SIG-M5 (cell line): Measurements from ENCODE around the gene CCND3.

Source experiments
- DNase-seq: peaks from one replicate; lab custom pipeline; 2025; lab: John Stamatoyannopoulos, UW

The CCND3 gene

DNA sequence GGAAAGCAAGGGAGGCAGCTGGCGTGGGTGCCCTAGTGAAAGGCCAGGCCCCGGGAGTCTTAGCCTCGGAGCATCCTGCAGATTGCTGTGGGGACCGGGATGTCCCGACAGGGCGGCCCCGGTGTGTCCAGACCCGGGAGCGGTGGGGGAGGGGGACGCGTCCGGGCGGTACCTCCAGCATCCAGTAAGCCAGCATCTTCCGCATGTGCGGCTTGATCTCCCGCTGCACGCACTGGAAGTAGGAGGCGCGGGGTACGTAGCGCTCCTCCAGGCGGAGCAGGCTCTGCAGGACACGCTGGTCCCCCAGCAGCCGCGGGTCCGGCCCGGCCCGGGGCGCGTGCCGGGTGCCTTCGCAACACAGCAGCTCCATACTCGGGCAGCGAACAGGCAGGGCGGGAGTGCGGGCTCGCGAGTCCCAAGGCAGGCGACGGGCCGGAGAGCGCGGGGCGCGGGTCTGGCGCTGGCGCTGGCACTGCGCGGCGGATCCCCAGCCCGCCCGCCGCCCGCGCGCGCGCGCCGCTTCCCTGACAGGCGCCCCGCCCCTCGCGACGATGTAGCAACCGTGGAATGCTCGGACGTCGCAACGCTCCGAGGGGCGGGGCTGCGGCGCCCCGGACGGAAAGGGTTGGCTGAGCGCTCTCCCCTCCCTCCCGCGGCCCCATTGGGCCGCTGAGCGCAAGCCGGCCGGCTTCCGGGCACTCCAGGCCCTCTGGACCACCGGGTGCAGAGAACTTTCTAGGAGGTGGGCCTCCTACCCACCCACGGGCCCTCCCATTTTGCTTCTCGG is at the start of gene CCND3:
TSS of gene CCND3 (minus strand) at position 529 of the 787 bp plus-strand sequence. CDS start at position 370, 159 bp downstream.
- peak; percentile 55 for DNase-seq

GRCh38 chr6:41986339-41986738 is 44.7 kb upstream of the CCND3 start:
- DNase-seq: no peak

DNA sequence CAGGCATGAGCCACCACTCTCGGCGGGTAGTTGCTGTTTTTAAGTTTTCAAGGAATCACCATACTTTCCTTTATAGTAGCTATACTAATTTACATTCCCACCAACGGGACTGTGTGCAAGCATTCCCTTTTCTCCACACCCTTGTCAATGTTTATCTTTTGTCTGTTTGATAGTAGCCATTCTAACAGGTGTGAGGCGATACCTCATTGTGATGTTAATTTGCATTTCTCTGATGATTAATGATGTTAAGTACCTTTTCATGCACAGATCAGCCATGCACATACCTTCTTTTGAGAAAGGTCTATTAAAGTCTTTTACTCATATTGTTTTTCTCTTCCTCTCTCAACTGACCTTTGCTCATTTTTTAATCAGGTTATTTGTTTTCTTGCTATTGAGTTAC is 43.0 kb upstream of the CCND3 start:
- DNase-seq: no peak

- DNase-seq: no peak
Measured at GRCh38 chr6:41976794-41977484, 35.3 kb upstream of the CCND3 start.

DNA sequence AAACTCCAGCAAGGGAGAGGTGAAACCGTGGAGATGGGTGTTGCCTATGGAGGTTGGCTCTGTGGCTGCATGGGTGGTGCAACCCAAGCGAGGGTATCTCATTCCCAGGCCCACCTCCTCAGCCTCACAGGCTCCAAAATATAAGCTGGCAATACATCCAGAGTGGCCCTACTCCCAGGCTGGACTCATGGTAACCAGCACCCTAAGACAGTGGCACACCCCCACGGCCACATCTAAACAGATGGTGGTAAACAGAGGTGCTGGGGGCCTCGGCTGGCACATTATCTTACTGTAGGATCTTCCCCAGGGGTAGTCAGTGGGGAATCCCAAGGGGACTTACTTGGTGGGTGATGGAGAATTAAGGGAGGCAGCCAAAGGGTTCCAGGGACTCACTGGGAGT is 33.7 kb upstream of the CCND3 start:
- DNase-seq: no peak

GRCh38 chr6:41974281-41974825 is 32.7 kb upstream of the CCND3 start:
- no peak for DNase-seq

DNA sequence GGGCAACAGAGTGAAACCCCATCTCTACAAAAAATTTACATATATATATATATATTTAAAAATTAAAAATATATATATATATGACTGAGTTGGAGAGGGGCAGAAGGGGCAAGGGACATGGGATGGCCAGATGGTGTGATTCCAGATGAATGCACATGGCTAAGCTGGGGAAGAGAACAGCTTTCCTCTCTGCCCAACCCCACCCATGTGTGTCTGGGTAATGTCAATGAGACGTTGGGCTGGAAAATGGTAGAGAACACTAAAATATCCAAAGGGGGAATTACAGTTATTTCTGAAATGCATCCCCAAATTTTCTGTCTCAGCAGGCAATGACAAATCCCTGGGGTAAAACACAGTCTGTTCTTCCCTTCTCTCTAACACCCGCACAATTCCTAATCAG is 31.2 kb upstream of the CCND3 start:
- no peak for DNase-seq

GRCh38 chr6:41970436-41970846 is 28.8 kb upstream of the CCND3 start:
- peak; percentile 79 for DNase-seq

- DNase-seq: no peak
Measured at GRCh38 chr6:41967312-41968287, 26.0 kb upstream of the CCND3 start.

- DNase-seq: no peak
Measured at GRCh38 chr6:41966961-41967311, 25.3 kb upstream of the CCND3 start.

- DNase-seq: no peak
Measured at GRCh38 chr6:41966214-41966920, 24.8 kb upstream of the CCND3 start.

GRCh38 chr6:41965429-41966213 is 24.0 kb upstream of the CCND3 start:
- no peak for DNase-seq

DNA sequence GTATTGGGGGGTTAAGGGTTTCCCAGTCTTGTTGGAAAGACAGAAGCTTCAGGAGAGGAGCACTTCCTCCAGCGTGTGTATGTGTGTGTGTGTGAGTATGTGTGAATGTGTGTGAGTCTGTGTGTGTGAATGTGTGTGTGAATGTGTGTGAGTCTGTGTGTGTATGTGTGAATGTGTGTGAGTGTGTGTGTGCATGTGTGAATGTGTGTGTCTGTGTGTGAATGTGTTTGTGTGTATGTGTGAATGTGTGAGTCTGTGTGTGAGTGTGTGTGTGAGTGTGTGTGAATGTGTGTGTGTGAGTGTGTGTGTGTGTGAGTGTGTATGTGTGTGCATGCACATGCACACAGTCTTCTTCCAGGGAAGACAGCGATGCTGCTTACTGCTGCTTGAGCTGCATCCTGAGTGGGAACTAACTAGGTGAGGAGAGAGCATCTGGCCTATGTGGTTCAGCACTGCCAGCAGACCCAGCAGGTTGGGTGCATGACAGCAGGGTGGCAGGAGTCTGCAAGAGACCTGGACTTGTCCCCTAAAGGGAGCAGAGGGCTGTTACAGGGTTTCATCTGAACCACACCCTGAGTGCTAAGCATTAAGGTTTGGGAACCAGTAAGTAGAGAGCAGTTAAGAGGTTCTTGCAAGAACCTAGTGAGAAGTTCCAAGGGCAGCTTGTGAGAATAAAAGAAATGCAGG is 22.7 kb upstream of the CCND3 start:
- no peak for DNase-seq

- no peak for DNase-seq
Measured at GRCh38 chr6:41963371-41963770, 21.8 kb upstream of the CCND3 start.

DNA sequence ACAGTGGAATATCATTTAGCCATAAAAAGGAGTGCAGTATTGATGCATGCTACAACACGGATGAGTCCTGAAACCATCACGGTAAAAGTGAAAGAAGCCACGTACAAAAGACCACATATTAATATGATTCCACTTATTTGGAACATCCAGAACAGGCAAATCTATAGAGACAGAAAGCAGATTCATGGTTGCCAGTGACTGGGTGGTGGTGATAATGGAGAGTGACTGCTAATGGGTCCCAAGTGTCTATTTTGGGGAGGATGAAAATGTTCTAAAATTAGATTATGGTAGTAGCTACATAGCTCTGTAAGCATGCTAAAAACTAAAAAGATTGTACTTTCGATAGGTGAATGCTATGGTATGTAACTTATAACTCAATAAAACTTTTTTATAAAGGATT is 18.4 kb upstream of the CCND3 start:
- DNase-seq: no peak

DNA sequence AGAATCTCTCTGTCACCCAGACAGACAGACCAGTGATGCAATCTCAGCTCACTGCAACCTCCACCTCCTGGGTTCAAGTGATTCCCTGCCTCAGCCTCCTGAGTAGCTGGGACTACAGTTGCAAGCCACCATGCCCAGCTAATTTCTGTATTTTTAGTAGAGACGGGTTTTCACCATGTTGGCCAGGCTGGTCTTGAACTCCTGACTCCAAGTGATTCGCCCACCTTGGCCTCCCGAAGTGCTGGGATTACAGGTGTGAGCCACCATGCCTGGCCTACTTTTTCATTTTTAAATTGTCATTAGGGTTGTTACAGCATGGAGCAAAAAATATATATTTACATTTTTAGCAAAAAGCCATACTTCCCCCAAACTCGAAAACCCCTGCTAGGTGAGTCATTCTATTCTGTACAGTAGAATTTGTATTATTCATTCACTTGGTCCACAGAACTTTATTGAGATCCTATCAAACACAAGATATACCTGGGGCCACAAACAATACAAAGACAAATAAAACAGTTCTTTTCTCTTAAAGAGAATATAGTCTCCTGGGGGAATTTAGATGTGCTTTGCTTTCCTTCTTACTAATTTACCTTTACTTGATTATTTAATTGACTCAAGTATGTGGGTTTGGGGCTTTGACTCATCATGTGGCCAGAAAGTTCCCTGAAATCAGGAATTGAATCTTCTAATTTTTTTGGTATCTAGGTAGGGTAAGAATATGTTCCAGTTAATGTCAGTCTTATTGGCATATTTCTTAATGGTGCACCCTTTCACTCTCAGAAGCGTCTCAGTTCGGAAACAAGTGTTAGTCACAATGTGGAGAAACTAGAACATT is 16.6 kb upstream of the CCND3 start:
- no peak for DNase-seq

DNA sequence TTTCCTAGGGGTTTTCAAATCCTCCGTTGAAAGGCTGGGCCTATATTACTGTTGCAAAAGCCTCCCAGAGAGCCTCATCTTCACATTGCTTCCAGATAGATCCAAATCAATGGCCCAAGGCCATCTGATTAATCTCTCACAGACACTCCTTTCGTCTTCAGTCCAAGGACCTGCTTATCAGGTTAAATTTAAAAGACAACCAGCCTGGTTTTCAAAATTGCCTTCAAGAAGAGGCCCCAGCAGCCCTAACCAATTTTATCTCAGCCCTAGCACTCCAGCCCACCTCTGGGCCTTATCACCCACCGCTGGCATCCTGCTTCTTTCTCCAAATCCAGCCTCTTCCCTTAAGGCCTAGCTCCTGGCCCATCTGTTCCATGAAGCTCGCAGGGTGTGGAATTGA is 15.5 kb upstream of the CCND3 start:
- DNase-seq: no peak

GRCh38 chr6:41955412-41955811 is 13.8 kb upstream of the CCND3 start:
- no peak for DNase-seq

- DNase-seq: no peak
Measured at GRCh38 chr6:41954668-41955067, 13.1 kb upstream of the CCND3 start.
